Spleen (tissue), 11 donors: Measurements from ENCODE around the gene SLC29A3. TPM values are rescaled to one million over a fixed set of nuclear protein-coding genes. Genes with fewer than 3 reads are reported as not detected.

Experiments used
- DNase-seq: peaks from one replicate; pipeline ENCODE4 v3.0.0-alpha.2; 2020
- H3K27ac ChIP-seq, 8 donors: fragments of 200-600 bp; sonication (generic) in 7 of 8; 1 replicate in 4 of 8; 2 replicates in 4 of 8; pipeline versions ENCODE4 v1.5.0 to v1.8.0; 2016 to 2021; ENCODE audit warnings: inconsistent platforms in 4 of 8, mild to moderate bottlenecking in 4 of 8, moderate library complexity in 1 of 8
- H3K27me3 ChIP-seq, 7 donors: fragments of 200-600 bp; sonication (generic) in 6 of 7; replicated peaks in 1 of 7; 1 replicate in 4 of 7; 2 replicates in 3 of 7; pipeline versions ENCODE4 v1.5.0 to v1.8.0; 2016 to 2021; ENCODE audit warnings: inconsistent platforms in 3 of 7, mild to moderate bottlenecking in 1 of 7
- H3K36me3 ChIP-seq, 6 donors: fragments of 200-600 bp; sonication (generic) in 5 of 6; 1 replicate in 4 of 6; 2 replicates in 2 of 6; pipeline versions ENCODE4 v1.5.0 to v1.8.0; 2016 to 2021; ENCODE audit warnings: inconsistent platforms in 2 of 6
- H3K4me1 ChIP-seq, 6 donors: fragments of 200-600 bp; sonication (generic) in 5 of 6; 1 replicate in 3 of 6; 2 replicates in 3 of 6; pipeline versions ENCODE4 v1.5.0 to v1.8.0; 2016 to 2021; ENCODE audit warnings: inconsistent platforms in 3 of 6
- H3K4me3 ChIP-seq, 8 donors: fragments of 200-600 bp; sonication (generic) in 7 of 8; 1 replicate in 4 of 8; 2 replicates in 4 of 8; pipeline versions ENCODE4 v1.5.0 to v1.8.0; 2016 to 2021; ENCODE audit warnings: inconsistent platforms in 4 of 8, mild to moderate bottlenecking in 4 of 8, moderate library complexity in 2 of 8
- H3K9me3 ChIP-seq, 8 donors: fragments of 200-600 bp; sonication (generic) in 7 of 8; 1 replicate in 4 of 8; 2 replicates in 4 of 8; pipeline versions ENCODE4 v1.5.0 to v1.8.0; 2016 to 2021; ENCODE audit warnings: inconsistent platforms in 4 of 8
- CTCF ChIP-seq, 11 experiments: fragments of 200-600 bp in 7 of 11; fragments of 450-650 bp in 4 of 11; sonication (generic) in 4 of 11; IDR thresholded peaks in 8 of 11; conservative IDR thresholded peaks in 3 of 11; 1 replicate in 7 of 11; 2 replicates in 4 of 11; pipeline versions ENCODE4 v1.4.0 to v1.8.0; 2016 to 2021; ENCODE audit warnings: antibody characterized with exemption in 11 of 11, inconsistent platforms in 4 of 11, mild to moderate bottlenecking in 1 of 11
- POLR2A ChIP-seq, 3 donors: fragments of 450-650 bp; IDR thresholded peaks; one replicate each; pipeline ENCODE4 v1.5.1; 2017; ENCODE audit warnings: antibody characterized with exemption in 3 of 3, mild to moderate bottlenecking in 1 of 3
- POLR2AphosphoS5 ChIP-seq, 3 donors: sonication (generic); formaldehyde crosslinking; IDR thresholded peaks; one replicate each; pipeline ENCODE4 v1.5.1; 2017; ENCODE audit warnings: antibody characterized with exemption in 3 of 3
- WGBS, 5 donors: extraction: QIAGEN DNeasy Blood & Tissue Kit in 3 of 5; methylation state at CpG; one replicate each; pipeline versions ENCODE4 v1.1.5 to v1.1.7; 2013 to 2018; 5-methylcytosine and 5-hydroxymethylcytosine counted together
- intact Hi-C: fragments of 100-400 bp; cut with DNase I; formaldehyde crosslinking; loops from one replicate; pipeline ENCODE4 v1.15.0; 2023; ENCODE audit warnings: low total_unique reads
- polyA plus RNA-seq, 3 donors: library from polyadenylated mRNA; stranded (reverse); fragments of 200-250 nt; gene quantifications; one replicate each; pipeline ENCODE4 v1.2.1, GENCODE V29; 2013
- total RNA-seq, 7 donors: library from RNA; depleted of rRNA in 3 of 7; stranded (reverse); fragments of >200 nt in 3 of 7; fragmentation: NEBNext Ultra II Directional in 4 of 7; extraction: Animal tissue kit (Norgen Biotek cat#: 25700) in 4 of 7; gene quantifications; one replicate each; pipeline versions ENCODE4 v1.1.0 to v1.2.1, GENCODE V29; 2016 to 2021
- donor health status: healthy with polysubstance abuse.
- donor health status: DM: no; HTN: no; CAD: no; lungs with moderate emphysema.
- donor health status: DM: no; HTN: no; CAD: no.
- donor health status: Bipolar disorder and iron deficiency.
- donor health status: healthy.
- donor health status: DM: no; HTN: no; CAD: no.
- donor health status: DM: yes; HTN: yes; CAD: no.

SLC29A3 gene
- total and polyA plus RNA-seq, 10 donors: 3.3 to 15.6 (median 7.7) TPM

GRCh38 chr10:71282323-71282680 lies 36.8 kb upstream of the SLC29A3 start:
- Histone ChIP-seq H3K4me1 (peaks cover 0 to 43% (median 20%) of the 10 kb centered on the region in 6 donors), H3K27ac (peak overlapping the region in 1 of 8 donors; percentile 11), H3K36me3 (peaks cover 0 to 28% (median 0%) of the 10 kb centered on the region in 6 donors), H3K9me3 (no peaks in the 10 kb centered on the region), H3K4me3 (no peak overlapping the region), H3K27me3 (no peaks in the 10 kb centered on the region)
- TF ChIP-seq CTCF (IDR thresholded peaks at IDR 0.05 in 8 of 11, conservative IDR thresholded peaks at IDR 0.05 in 3 of 11) (no peak), POLR2AphosphoS5 (IDR thresholded peaks at IDR 0.05) (no peak), POLR2A (IDR thresholded peaks at IDR 0.05) (no peak)
- 67 to 93% (median 80%) methylated on average over 1 to 2 of the region's 2 CpGs for WGBS, 5 donors
- DNase-seq: no peak
- intact Hi-C loops: loop anchor here (10.0 kb wide), 1 partner anchor 358 kb away; no protein-coding TSS in a partner anchor

DNA sequence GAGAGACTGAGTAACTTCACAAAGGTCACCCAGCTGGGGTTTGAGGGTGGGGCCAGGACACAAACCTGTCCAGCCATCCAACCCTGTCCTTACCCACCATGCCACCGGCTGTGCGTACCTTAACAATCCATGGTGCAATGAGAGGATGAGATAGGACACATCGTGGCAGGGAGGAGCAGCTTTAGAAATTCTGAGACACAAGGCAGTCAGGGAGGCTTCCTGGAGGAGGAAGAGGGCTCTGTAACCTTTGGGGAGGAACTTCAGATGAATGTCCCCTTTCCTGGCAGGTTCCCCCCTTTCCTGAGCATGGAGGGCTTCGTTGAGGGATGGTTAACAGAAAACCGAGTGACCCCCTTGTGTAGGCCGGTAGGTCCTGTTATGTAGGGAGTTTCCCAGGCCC lies 35.6 kb upstream of the SLC29A3 start:
- 73 to 91% (median 77%) methylated on average over 6 of the region's 6 CpGs for WGBS, 5 donors
- DNase-seq: no peak
- Histone ChIP-seq H3K36me3 (peaks cover 0 to 39% (median 0%) of the 10 kb centered on the region in 6 donors), H3K9me3 (no peaks in the 10 kb centered on the region), H3K27me3 (no peaks in the 10 kb centered on the region), H3K27ac (peak overlapping the region in 4 of 8 donors; percentile 19 to 42 (median 30)), H3K4me3 (no peak overlapping the region), H3K4me1 (peaks cover 0 to 43% (median 18%) of the 10 kb centered on the region in 6 donors)
- intact Hi-C loops: loop anchor here (10.0 kb wide), 1 partner anchor 359 kb away; no protein-coding TSS in a partner anchor
- TF ChIP-seq POLR2A (IDR thresholded peaks at IDR 0.05): no peak

- H3K4me3 ChIP-seq: no peak overlapping the region
- H3K36me3 ChIP-seq: peaks cover 0 to 43% (median 0%) of the 10 kb centered on the region in 6 donors
- H3K27ac ChIP-seq: peak overlapping the region in 4 of 8 donors; percentile 19 to 42 (median 30)
- no peaks in the 10 kb centered on the region for H3K9me3 ChIP-seq
- intact Hi-C loops: loop anchor here (10.0 kb wide), 1 partner anchor 359 kb away; no protein-coding TSS in a partner anchor
- DNase-seq: no peak
- WGBS, 5 donors: 73 to 84% (median 76%) methylated on average over 10 of the region's 10 CpGs
- H3K27me3 ChIP-seq: no peaks in the 10 kb centered on the region
- H3K4me1 ChIP-seq: peaks cover 0 to 39% (median 16%) of the 10 kb centered on the region in 6 donors
- TF ChIP-seq CTCF (IDR thresholded peaks at IDR 0.05 in 8 of 11, conservative IDR thresholded peaks at IDR 0.05 in 3 of 11) (no peak), POLR2A (IDR thresholded peaks at IDR 0.05) (no peak), POLR2AphosphoS5 (IDR thresholded peaks at IDR 0.05) (peak in 1 of 3 donors; percentile 14)
These were observed 35.2 kb upstream of the SLC29A3 start for GRCh38 chr10:71283876-71284275.

DNA sequence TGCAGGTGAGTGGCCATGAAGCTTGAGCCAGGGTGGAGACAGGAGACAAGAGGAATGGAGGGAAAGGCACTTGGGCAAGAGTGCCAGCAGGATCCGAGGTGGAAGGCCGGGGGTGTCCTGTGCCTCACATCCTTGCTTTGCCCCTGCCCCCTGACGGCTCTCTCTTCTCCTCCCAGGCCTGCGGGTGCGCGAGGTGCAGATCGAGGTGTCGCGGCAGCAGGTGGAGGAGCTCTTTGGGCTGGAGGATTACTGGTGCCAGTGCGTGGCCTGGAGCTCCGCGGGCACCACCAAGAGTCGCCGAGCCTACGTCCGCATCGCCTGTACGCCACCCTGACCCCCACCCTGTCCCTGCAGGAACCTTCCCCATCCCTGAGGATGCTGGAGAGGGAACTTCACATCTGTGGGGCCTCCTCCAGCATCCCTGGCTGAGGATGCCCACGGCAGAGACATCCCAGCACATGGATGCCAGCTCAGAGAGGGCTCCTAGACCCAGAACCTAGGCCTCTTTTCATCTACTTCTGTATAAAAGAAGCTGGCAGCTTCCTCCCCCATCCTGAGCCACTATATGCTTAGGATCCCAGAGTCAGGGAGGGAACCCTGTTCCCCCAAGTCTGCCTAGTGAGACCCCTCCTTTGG lies 34.4 kb upstream of the SLC29A3 start:
- DNase-seq: no peak
- TF ChIP-seq POLR2A (IDR thresholded peaks at IDR 0.05): no peak
- no peak for TF ChIP-seq CTCF (IDR thresholded peaks at IDR 0.05 in 8 of 11, conservative IDR thresholded peaks at IDR 0.05 in 3 of 11)
- no peak for TF ChIP-seq POLR2AphosphoS5 (IDR thresholded peaks at IDR 0.05)
- Histone ChIP-seq H3K9me3 (no peaks in the 10 kb centered on the region), H3K27me3 (no peaks in the 10 kb centered on the region), H3K4me3 (no peak overlapping the region), H3K36me3 (peaks cover 0 to 47% (median 0%) of the 10 kb centered on the region in 6 donors), H3K27ac (no peak overlapping the region), H3K4me1 (peaks cover 0 to 31% (median 11%) of the 10 kb centered on the region in 6 donors)
- 81 to 92% (median 87%) methylated on average over 15 to 19 of the region's 19 CpGs for WGBS, 5 donors
- intact Hi-C loops: loop anchor here (10.0 kb wide), 1 partner anchor 360 kb away; no protein-coding TSS in a partner anchor
